ENCODE results near the gene PRTN3.
"Not testable (repeated sequence)": the region's sequence is repeated elsewhere in the genome, so short reads cannot be mapped to it uniquely, and the experiment has no call there.

The PRTN3 gene

GRCh38 chr19:889662-890295, 49.0 kb downstream of the PRTN3 start:
- no peak overlapping the region for H3K4me2 ChIP-seq
- H3K4me3 ChIP-seq = no peak overlapping the region
- peaks cover 63% of the 10 kb centered on the region for H4K20me1 ChIP-seq
- no peak overlapping the region for H3K9ac ChIP-seq
- TF ChIP-seq Cebpa-rat (IDR thresholded peaks at IDR 0.05) = no peak
- H3K36me3 ChIP-seq = peaks cover 66% of the 10 kb centered on the region
- H3K9me3 ChIP-seq = no peaks in the 10 kb centered on the region
- H3K27ac ChIP-seq = no peak overlapping the region
- no peaks in the 10 kb centered on the region for H3K27me3 ChIP-seq
- peaks cover 12% of the 10 kb centered on the region for H3K4me1 ChIP-seq

- Histone ChIP-seq H3K27me3 (no peaks in the 10 kb centered on the region), H3K4me3 (no peak overlapping the region), H3K4me1 (peaks cover 12% of the 10 kb centered on the region), H3K4me2 (no peak overlapping the region), H4K20me1 (peaks cover 54% of the 10 kb centered on the region), H3K9me3 (no peaks in the 10 kb centered on the region), H3K27ac (no peak overlapping the region), H3K36me3 (peaks cover 59% of the 10 kb centered on the region), H3K9ac (no peak overlapping the region)
- no peak for TF ChIP-seq Cebpa-rat (IDR thresholded peaks at IDR 0.05)
Observed at GRCh38 chr19:890831-891230, 50.0 kb downstream of the PRTN3 start.

DNA sequence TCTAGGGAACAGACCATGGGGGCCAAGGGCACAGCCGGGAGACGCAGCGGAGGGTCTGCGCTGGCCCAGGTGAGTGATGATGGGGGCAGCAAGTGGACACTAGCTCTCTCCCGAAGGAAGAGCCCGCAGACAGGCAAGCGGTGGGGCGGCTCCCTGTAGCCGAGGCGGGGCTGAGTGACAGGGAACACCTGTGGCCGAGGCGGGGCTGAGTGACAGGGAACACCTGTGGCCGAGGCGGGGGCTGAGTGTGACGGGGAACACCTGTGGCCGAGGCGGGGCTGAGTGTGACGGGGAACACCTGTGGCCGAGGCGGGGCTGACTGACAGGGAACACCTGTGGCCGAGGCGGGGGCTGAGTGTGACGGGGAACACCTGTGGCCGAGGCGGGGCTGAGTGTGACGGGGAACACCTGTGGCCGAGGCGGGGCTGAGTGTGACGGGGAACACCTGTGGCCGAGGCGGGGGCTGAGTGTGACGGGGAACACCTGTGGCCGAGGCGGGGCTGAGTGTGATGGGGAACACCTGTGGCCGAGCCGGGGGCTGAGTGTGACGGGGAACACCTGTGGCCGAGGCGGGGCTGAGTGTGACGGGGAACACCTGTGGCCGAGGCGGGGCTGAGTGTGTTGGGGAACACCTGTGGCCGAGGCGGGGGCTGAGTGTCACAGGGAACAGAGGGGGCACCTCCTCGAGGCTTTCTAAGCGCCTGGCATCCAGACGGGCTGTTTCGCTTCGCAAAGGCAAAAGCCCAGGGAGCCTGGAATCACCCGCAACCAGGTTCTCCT, 50.8 kb downstream of the PRTN3 start:
- Histone ChIP-seq H3K27ac (peak overlapping the region; percentile 98; the same call in 1 of the 2 replicates), H3K36me3 (peaks cover 59% of the 10 kb centered on the region), H3K4me1 (peaks cover 12% of the 10 kb centered on the region), H3K9ac (peak overlapping the region; percentile 96), H3K4me2 (peak overlapping the region; percentile 94), H3K4me3 (peak overlapping the region; percentile 81), H4K20me1 (peaks cover 47% of the 10 kb centered on the region)
- not testable (repeated sequence) for H3K9me3 ChIP-seq, H3K27me3 ChIP-seq

DNA sequence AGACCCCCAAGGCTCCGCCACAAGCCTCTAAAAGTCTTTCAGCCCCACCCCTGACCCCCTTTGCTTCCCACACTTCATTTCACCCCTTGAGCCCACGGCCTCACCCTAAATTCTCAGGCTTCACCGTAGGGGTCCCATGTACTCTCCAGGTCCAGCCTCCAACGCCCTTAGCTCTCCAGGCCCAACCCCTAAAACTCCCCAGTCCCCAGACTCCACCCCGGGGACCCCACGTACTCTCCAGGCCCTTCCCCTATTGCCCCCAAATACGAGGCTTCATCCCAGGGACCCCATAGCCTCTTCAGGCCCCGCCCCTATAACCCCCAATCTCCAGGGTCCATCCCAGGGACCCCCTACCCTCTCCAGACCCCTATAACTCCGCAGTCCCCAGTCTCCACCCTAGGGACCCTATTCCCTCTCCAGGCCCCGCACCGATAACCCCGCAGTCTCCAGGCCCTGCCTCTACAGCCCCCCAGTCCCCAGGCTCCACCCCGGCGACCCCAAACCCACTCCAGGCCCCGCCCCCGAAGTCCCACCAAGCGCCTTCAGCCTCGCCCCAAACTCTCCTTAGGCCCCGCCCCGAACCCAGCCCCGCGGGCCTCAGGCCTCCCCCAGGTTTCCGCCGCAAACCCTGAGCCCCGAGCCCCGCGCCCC, 51.6 kb downstream of the PRTN3 start:
- Histone ChIP-seq H3K9ac (peak overlapping the region; percentile 96), H3K4me2 (peak overlapping the region; percentile 94), H3K9me3 (no peaks in the 10 kb centered on the region), H3K4me1 (peaks cover 14% of the 10 kb centered on the region), H4K20me1 (peaks cover 45% of the 10 kb centered on the region), H3K27me3 (no peaks in the 10 kb centered on the region), H3K36me3 (peaks cover 59% of the 10 kb centered on the region), H3K4me3 (peak overlapping the region; percentile 81), H3K27ac (peak overlapping the region; percentile 98)
- no peak for TF ChIP-seq Cebpa-rat (IDR thresholded peaks at IDR 0.05)

DNA sequence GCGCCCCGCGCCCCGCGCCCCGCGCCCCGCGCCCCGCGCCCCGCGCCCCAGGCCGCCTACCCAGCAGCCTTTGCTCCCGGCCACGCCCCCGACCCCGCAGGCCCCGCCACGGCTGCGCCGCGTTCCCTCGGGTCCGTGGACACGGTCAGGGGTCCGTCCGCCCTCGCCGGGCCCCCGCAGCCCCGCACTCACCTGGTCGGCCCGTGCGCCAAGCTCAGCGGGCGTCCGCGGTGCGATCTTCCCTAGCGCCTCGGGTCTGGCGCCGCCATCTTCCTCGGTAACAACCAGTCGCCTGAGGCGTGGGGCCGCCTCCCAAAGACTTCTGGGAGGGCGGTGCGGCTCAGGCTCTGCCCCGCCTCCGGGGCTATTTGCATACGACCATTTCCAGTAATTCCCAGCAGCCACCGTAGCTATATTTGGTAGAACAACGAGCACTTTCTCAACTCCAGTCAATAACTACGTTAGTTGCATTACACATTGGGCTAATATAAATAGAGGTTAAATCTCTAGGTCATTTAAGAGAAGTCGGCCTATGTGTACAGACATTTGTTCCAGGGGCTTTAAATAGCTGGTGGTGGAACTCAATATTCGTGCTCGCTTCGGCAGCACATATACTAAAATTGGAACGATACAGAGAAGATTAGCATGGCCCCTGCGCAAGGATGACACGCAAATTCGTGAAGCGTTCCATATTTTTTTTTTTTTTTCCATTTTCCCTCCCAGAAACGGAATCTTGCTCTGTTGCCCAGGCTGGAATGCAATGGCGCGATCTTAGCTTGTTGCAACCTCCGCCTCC, 52.3 kb downstream of the PRTN3 start, which contains the start of the genes MED16 and RNU6-9:
Gene MED16, minus strand, starts transcription at position 294 of the 796 bp plus-strand sequence. CDS start 2,056 bp downstream, outside the sequence.
Gene RNU6-9, plus strand, starts transcription at position 591 of the 796 bp plus-strand sequence.
- peaks cover 38% of the 10 kb centered on the region for H4K20me1 ChIP-seq
- H3K4me2 ChIP-seq = peak within 1 kb of the TSS; percentile 94
- peaks cover 56% of the 10 kb centered on the region for H3K36me3 ChIP-seq
- peak within 1 kb of the TSS; percentile 96 for H3K9ac ChIP-seq
- no peak for TF ChIP-seq Cebpa-rat (IDR thresholded peaks at IDR 0.05)
- H3K27me3 ChIP-seq = no peaks in the 10 kb centered on the region
- H3K9me3 ChIP-seq = no peaks in the 10 kb centered on the region
- peak within 1 kb of the TSS; percentile 81 for H3K4me3 ChIP-seq
- peaks cover 21% of the 10 kb centered on the region for H3K4me1 ChIP-seq
- H3K27ac ChIP-seq = peak within 1 kb of the TSS; percentile 98

DNA sequence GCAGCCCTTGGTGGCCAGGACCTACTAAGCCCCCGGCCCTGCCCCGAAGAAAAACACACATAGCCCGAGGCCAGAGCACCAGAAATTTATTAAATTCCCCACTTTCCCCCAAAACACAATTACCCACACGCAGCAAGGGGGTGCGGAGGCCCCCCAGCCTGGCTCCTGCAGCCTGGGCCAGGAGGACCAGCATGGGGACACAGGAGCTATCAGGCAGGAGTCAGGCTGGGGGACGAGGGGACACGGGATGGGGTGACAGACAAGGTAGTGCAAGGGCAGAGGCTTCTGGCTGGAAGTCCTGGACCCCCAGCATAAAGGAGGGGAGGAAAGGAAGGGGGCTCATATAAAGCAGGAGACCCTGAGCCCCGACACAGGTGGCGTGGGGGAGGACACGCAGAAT, 55.6 kb downstream of the PRTN3 start:
- Histone ChIP-seq H4K20me1 (peaks cover 28% of the 10 kb centered on the region), H3K4me3 (no peak overlapping the region), H3K27me3 (no peaks in the 10 kb centered on the region), H3K4me2 (no peak overlapping the region), H3K9me3 (no peaks in the 10 kb centered on the region), H3K27ac (no peak overlapping the region), H3K4me1 (peaks cover 31% of the 10 kb centered on the region), H3K36me3 (peaks cover 35% of the 10 kb centered on the region), H3K9ac (no peak overlapping the region)
- no peak for TF ChIP-seq Cebpa-rat (IDR thresholded peaks at IDR 0.05)

GRCh38 chr19:896999-897398, 56.2 kb downstream of the PRTN3 start:
- TF ChIP-seq Cebpa-rat (IDR thresholded peaks at IDR 0.05) = no peak
- no peak overlapping the region for H3K4me2 ChIP-seq
- peaks cover 28% of the 10 kb centered on the region for H3K4me1 ChIP-seq
- no peak overlapping the region for H3K27ac ChIP-seq
- H3K27me3 ChIP-seq = no peaks in the 10 kb centered on the region
- H3K9me3 ChIP-seq = no peaks in the 10 kb centered on the region
- H3K4me3 ChIP-seq = no peak overlapping the region
- peaks cover 25% of the 10 kb centered on the region for H4K20me1 ChIP-seq
- H3K9ac ChIP-seq = no peak overlapping the region
- peaks cover 40% of the 10 kb centered on the region for H3K36me3 ChIP-seq

DNA sequence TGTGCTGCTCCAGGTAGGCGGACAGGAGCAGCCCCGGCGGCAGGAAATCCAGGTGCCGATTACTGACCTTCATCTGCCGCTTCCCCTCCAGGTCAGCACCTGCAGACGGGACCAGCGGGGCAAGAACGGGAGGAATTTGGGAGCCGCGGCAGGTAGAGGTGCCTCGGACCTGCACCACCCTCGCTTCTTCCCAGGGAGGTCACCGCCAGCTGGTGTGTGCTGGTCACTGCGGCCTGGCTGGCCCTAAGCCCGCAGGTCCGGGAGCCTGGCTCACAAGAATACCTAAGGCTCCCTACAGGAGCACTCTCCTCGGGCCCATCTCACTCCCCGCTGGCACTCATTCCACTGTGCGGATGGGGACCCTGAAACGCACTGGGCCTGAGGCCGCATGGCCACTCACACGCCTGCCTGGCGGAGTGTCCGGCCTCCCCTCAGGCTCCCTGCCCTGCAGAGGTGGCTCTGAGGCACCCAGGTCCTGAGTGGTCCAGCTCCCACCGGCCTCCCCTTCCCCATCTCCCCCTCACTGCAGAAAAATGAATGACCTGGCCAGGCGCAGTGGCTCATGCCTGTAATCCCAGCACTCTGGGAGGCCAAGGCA, 56.7 kb downstream of the PRTN3 start:
- H3K27me3 ChIP-seq = no peaks in the 10 kb centered on the region
- TF ChIP-seq Cebpa-rat (IDR thresholded peaks at IDR 0.05) = no peak
- peaks cover 26% of the 10 kb centered on the region for H3K4me1 ChIP-seq
- peaks cover 42% of the 10 kb centered on the region for H3K36me3 ChIP-seq
- H4K20me1 ChIP-seq = peaks cover 29% of the 10 kb centered on the region
- peak overlapping the region; percentile 59 for H3K4me2 ChIP-seq
- no peak overlapping the region for H3K4me3 ChIP-seq
- H3K9me3 ChIP-seq = no peaks in the 10 kb centered on the region
- H3K9ac ChIP-seq = no peak overlapping the region
- H3K27ac ChIP-seq = 0 out of 2 replicates have a peak overlapping the region, but pooled peaks have one; percentile 40

All from BLaER1 (cell line).